Fibroblast of lung (primary cell): ENCODE results near the gene IGFALS. TPM values are rescaled to one million over a fixed set of nuclear protein-coding genes. Genes with fewer than 3 reads are reported as not detected.

Experiments
- DNase-seq, 2 donors: peaks; one replicate each; pipeline versions ENCODE4 v3.0.0 to v3.0.0-alpha.2; 2010; ENCODE audit warnings: low read depth in 2 of 2
- H2AFZ ChIP-seq: 2 replicates; pipeline ENCODE4 v1.5.1; 2012; ENCODE audit warnings: low read length, control low read depth, inconsistent platforms
- H3K27ac ChIP-seq: 2 replicates; pipeline ENCODE4 v1.5.1; 2011; ENCODE audit warnings: low read length, control low read depth; ENCODE audit not compliant: insufficient read depth
- H3K27me3 ChIP-seq: 2 replicates; pipeline ENCODE4 v1.5.1; 2011; ENCODE audit warnings: mild to moderate bottlenecking, low read length; ENCODE audit not compliant: control insufficient read depth, insufficient read depth
- H3K36me3 ChIP-seq: 2 replicates; pipeline ENCODE4 v1.5.1; 2011; ENCODE audit warnings: low read length; ENCODE audit not compliant: control insufficient read depth, insufficient read depth
- H3K4me1 ChIP-seq: 2 replicates; pipeline ENCODE4 v1.5.1; 2011; ENCODE audit warnings: low read length; ENCODE audit not compliant: control insufficient read depth, insufficient read depth; ENCODE audit errors: extremely low read depth
- H3K4me2 ChIP-seq: 2 replicates; pipeline ENCODE4 v1.5.1; 2011; ENCODE audit warnings: low read length, control low read depth; ENCODE audit not compliant: insufficient read depth; ENCODE audit errors: extremely low read depth
- H3K4me3 ChIP-seq, 4 experiments: fragments of 200-600 bp in 1 of 4; sonication (generic) in 1 of 4; replicated peaks in 1 of 4; 2 replicates each; pipeline ENCODE4 v1.5.1; 2011 to 2016; ENCODE audit warnings: low read length in 4 of 4, low read depth in 3 of 4, mild to moderate bottlenecking in 3 of 4, control low read depth in 2 of 4, inconsistent platforms in 1 of 4, mixed read lengths in 1 of 4; ENCODE audit not compliant: insufficient read depth in 1 of 4; ENCODE audit errors: control extremely low read depth in 1 of 4
- H3K79me2 ChIP-seq: 2 replicates; pipeline ENCODE4 v1.5.1; 2012; ENCODE audit warnings: mild to moderate bottlenecking, low read length, inconsistent platforms; ENCODE audit not compliant: control insufficient read depth, insufficient read depth
- H3K9ac ChIP-seq: 2 replicates; pipeline ENCODE4 v1.5.1; 2011; ENCODE audit warnings: mild to moderate bottlenecking, low read length, control low read depth; ENCODE audit not compliant: insufficient read depth
- H3K9me3 ChIP-seq: 2 replicates; pipeline ENCODE4 v1.5.1; 2012; ENCODE audit warnings: low read depth, low read length; ENCODE audit not compliant: control insufficient read depth, insufficient read depth
- H4K20me1 ChIP-seq: 2 replicates; pipeline ENCODE4 v1.5.1; 2011; ENCODE audit warnings: low read length; ENCODE audit not compliant: control insufficient read depth, insufficient read depth; ENCODE audit errors: extremely low read depth
- CTCF ChIP-seq, 2 donors: IDR thresholded peaks in 1 of 2; conservative IDR thresholded peaks in 1 of 2; 1 replicate in 1 of 2; 2 replicates in 1 of 2; pipeline ENCODE4 v1.5.1; 2011 to 2012; ENCODE audit warnings: low read length in 2 of 2, control low read depth in 1 of 2, inconsistent platforms in 1 of 2, low read depth in 1 of 2, mild to moderate bottlenecking in 1 of 2
- EZH2 ChIP-seq: IDR thresholded peaks from 2 replicates; pipeline ENCODE4 v1.5.1; 2012; ENCODE audit warnings: low read length, control low read depth, mild to moderate bottlenecking; ENCODE audit errors: missing control alignments
- polyA plus RNA-seq, 2 donors: library from polyadenylated mRNA; depleted of rRNA in 1 of 2; stranded (reverse) in 1 of 2; unstranded in 1 of 2; fragments of >200 nt; gene quantifications; 2 replicates each; pipeline ENCODE4 v1.2.1, GENCODE V29; 2011 to 2012; ENCODE audit warnings: missing spikeins in 1 of 2
- total RNA-seq: library from RNA; depleted of rRNA; stranded (reverse); fragments of >200 nt; gene quantifications from 2 replicates; pipeline ENCODE4 v1.2.1, GENCODE V29; 2014

The IGFALS gene
- total and polyA plus RNA-seq, 2 donors (not counting 1 experiment from before 2014, with no cell fraction given): not detected

- H3K4me3 ChIP-seq: no peak overlapping the region
- no peaks in the 10 kb centered on the region for H3K27me3 ChIP-seq
- TF ChIP-seq CTCF (conservative IDR thresholded peaks at IDR 0.05 in 1 of 2, IDR thresholded peaks at IDR 0.05 in 1 of 2; ENCODE audit: low read depth in 1 of 2, low read length in 2 of 2): no peak
- TF ChIP-seq EZH2: no peak
- peaks cover 22% of the 10 kb centered on the region for H3K36me3 ChIP-seq
- no peak overlapping the region for H3K27ac ChIP-seq
- no peaks in the 10 kb centered on the region for H4K20me1 ChIP-seq
- no peak overlapping the region for H2AFZ ChIP-seq
- H3K9ac ChIP-seq: no peak overlapping the region
- peaks cover 8% of the 10 kb centered on the region for H3K4me1 ChIP-seq
- DNase-seq: no peak
- no peak overlapping the region for H3K4me2 ChIP-seq
- H3K9me3 ChIP-seq: no peaks in the 10 kb centered on the region
- peaks cover 24% of the 10 kb centered on the region for H3K79me2 ChIP-seq
These were observed 15.0 kb downstream of the IGFALS start for GRCh38 chr16:1778200-1779179.

GRCh38 chr16:1777375-1778199, 15.9 kb downstream of the IGFALS start:
- no peak overlapping the region for H3K9ac ChIP-seq
- no peak overlapping the region for H2AFZ ChIP-seq
- peaks cover 24% of the 10 kb centered on the region for H3K79me2 ChIP-seq
- H4K20me1 ChIP-seq: no peaks in the 10 kb centered on the region
- H3K27ac ChIP-seq: no peak overlapping the region
- peaks cover 8% of the 10 kb centered on the region for H3K4me1 ChIP-seq
- TF ChIP-seq EZH2 (no peak), CTCF (conservative IDR thresholded peaks at IDR 0.05 in 1 of 2, IDR thresholded peaks at IDR 0.05 in 1 of 2; ENCODE audit: low read depth in 1 of 2, low read length in 2 of 2) (no peak)
- H3K27me3 ChIP-seq: no peaks in the 10 kb centered on the region
- no peak overlapping the region for H3K4me3 ChIP-seq
- H3K36me3 ChIP-seq: peaks cover 22% of the 10 kb centered on the region
- no peaks in the 10 kb centered on the region for H3K9me3 ChIP-seq
- no peak for DNase-seq
- no peak overlapping the region for H3K4me2 ChIP-seq

- Histone ChIP-seq H3K79me2 (peaks cover 30% of the 10 kb centered on the region), H3K4me2 (no peak overlapping the region), H3K27me3 (no peaks in the 10 kb centered on the region), H2AFZ (no peak overlapping the region), H4K20me1 (no peaks in the 10 kb centered on the region), H3K4me1 (peaks cover 10% of the 10 kb centered on the region), H3K9ac (no peak overlapping the region), H3K27ac (no peak overlapping the region), H3K9me3 (no peaks in the 10 kb centered on the region), H3K36me3 (peaks cover 22% of the 10 kb centered on the region), H3K4me3 (no peak overlapping the region)
- TF ChIP-seq CTCF (conservative IDR thresholded peaks at IDR 0.05 in 1 of 2, IDR thresholded peaks at IDR 0.05 in 1 of 2; ENCODE audit: low read depth in 1 of 2, low read length in 2 of 2): no peak
- no peak for TF ChIP-seq EZH2
- no peak for DNase-seq
These were observed 16.5 kb downstream of the IGFALS start for GRCh38 chr16:1776991-1777374.
